HT-29 (cell line): ENCODE data around the gene NGEF. TPM values are rescaled to one million over a fixed set of nuclear protein-coding genes. Genes with fewer than 3 reads are reported as not detected.
"Not testable (repeated sequence)": the region's sequence is repeated elsewhere in the genome, so short reads cannot be mapped to it uniquely, and the experiment has no call there.

Experiments
- DNase-seq: peaks from one replicate; pipeline ENCODE4 v3.0.0-alpha.2; 2015; ENCODE audit warnings: low spot score
- total RNA-seq: library from RNA; depleted of rRNA; stranded (reverse); fragments of >200 nt; shearing (Covaris generic); gene quantifications from 2 replicates; pipeline ENCODE4 v1.2.3, GENCODE V29; 2014; rRNA removed

The NGEF gene, protein sequence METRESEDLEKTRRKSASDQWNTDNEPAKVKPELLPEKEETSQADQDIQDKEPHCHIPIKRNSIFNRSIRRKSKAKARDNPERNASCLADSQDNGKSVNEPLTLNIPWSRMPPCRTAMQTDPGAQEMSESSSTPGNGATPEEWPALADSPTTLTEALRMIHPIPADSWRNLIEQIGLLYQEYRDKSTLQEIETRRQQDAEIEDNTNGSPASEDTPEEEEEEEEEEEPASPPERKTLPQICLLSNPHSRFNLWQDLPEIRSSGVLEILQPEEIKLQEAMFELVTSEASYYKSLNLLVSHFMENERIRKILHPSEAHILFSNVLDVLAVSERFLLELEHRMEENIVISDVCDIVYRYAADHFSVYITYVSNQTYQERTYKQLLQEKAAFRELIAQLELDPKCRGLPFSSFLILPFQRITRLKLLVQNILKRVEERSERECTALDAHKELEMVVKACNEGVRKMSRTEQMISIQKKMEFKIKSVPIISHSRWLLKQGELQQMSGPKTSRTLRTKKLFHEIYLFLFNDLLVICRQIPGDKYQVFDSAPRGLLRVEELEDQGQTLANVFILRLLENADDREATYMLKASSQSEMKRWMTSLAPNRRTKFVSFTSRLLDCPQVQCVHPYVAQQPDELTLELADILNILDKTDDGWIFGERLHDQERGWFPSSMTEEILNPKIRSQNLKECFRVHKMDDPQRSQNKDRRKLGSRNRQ
- 13.4 and 13.5 TPM in 2 replicates for total RNA-seq

GRCh38 chr2:233013027-233013461 lies at the start of gene NGEF:
Gene NGEF (minus strand): TSS chr2:233013256. CDS start chr2:232974890, 38,366 bp downstream.
- DNase-seq = peak; percentile 95

GRCh38 chr2:233062451-233062850 lies 49.4 kb upstream of the NGEF start:
- DNase-seq = no peak

GRCh38 chr2:233061591-233062450 lies 48.8 kb upstream of the NGEF start:
- peak; percentile 23 for DNase-seq

GRCh38 chr2:233060980-233061590 lies 48.0 kb upstream of the NGEF start:
- DNase-seq = no peak

DNA sequence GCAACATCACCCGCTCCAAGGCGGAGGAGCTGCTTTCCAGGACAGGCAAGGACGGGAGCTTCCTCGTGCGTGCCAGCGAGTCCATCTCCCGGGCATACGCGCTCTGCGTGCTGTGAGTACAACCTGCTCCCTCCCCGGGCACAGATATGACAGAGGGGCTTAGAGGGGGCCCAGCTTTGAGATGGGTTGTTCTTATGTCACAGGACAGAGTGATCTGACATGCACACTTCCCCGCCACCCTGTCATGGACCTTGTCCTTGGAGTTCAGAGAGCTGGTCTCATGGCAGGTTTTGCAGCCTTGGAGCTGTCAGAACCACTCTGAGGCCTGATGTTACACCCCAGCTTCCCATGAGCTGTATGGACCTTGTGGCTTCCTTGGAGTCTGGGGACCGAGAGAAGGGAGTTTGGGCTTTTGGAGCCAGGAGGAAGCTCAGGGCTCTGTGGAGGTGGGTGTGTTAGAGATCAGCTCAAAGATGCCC lies 47.5 kb upstream of the NGEF start:
- peak; percentile 45 for DNase-seq

GRCh38 chr2:233059797-233060500 lies 46.9 kb upstream of the NGEF start, which contains the start of gene INPP5D:
Gene INPP5D (plus strand): TSS chr2:233060342. CDS start chr2:233060479, 137 bp downstream.
- peak; percentile 71 for DNase-seq

GRCh38 chr2:233059547-233059796 lies 46.4 kb upstream of the NGEF start:
- DNase-seq = peak; percentile 61

- DNase-seq = no peak
Measured at GRCh38 chr2:233058717-233059546, 45.9 kb upstream of the NGEF start.

- DNase-seq = no peak
Measured at GRCh38 chr2:233056961-233057605, 44.0 kb upstream of the NGEF start.

DNA sequence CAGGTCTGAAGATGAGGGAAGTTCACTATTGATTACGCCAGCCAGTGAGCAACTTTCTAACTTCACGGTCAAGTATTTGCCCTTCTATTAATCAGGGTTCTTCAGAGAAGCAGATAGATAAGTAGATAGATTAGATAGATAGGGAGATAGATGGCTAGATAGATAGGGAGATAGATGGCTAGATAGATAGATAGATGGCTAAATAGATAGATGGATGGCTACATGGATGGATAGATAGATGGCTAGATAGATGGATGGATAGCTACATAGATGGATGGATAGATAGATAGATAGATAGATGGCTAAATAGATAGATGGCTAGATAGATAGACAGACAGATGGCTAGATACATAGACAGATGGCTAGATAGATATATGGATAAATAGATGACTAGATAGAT lies 42.3 kb upstream of the NGEF start:
- no peak for DNase-seq

- peak; percentile 78 for DNase-seq
Measured at GRCh38 chr2:233053928-233054784, 41.1 kb upstream of the NGEF start.

DNA sequence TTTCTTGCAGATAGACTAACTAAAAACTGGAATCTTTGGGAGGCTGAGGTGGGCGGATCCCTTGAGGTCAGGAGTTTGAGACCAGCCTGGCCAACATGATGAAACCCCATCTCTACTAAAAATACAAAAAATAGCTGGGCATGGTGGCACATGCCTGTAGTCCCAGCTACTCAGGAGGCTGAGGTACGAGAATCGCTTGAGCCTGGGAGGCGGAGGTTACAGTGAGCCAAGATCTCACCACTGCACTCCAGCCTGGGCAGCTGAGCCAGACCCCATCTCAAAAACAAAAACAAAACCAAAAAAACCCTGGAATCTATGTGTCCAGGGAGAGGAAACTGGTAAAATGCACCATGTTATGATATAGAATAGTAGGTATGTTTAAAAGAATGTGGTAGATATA lies 39.5 kb upstream of the NGEF start:
- DNase-seq = not testable (repeated sequence)

DNA sequence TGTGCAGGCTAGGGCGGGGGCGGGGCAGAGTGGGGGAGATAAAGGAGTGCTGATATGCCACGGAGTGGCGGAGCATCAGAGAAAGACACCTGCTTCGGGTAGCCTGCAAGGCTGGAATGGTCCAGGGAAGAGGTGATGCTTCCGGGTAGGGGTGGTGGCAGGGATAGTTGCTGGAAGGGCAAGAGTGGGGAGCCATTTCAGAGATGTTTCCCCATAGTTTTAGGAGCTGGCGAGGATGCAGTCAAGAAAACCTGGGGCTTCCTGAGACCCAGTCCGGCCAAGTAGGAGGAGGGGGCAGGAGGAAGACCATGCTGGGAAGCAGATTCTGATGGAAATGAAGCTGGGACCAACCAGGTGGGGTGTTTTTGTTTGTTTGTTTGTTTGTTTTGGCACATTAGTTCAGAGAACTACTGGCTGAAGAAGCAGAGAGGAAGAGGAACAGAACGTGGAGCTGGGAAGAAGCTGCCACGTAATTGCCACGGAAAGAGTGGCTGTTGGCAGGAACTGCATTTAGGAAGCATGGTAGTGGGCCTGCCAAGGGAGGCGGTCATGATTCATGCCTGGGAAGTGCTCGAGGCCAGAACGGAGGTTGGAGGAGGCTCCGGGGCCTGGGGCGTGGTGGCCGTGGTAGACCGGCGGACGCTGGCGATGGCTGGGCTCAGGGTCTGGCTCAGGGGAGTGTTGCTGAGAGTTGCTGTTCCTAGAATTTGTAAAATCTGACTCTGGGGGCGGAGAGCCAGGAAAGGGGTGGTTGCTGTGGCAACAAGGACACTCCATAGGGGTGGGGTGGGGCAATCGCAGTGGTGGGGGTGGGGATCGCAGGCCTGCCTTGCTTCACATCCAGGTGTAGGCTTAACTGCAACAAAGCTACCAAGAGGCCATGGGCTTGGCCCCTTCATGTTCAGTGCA lies 38.4 kb upstream of the NGEF start:
- DNase-seq = no peak

- DNase-seq = no peak
Measured at GRCh38 chr2:233049194-233049761, 36.2 kb upstream of the NGEF start.

GRCh38 chr2:233048569-233049193 lies 35.6 kb upstream of the NGEF start:
- DNase-seq = no peak

- DNase-seq = no peak
Measured at GRCh38 chr2:233047667-233048066, 34.6 kb upstream of the NGEF start.
